H54 (cell line): ENCODE data around the gene ABTB1.

ENCODE experiments used
- DNase-seq: peaks from one replicate; pipeline ENCODE4 v3.0.0; 2011; ENCODE audit warnings: low spot score, mixed read lengths; ENCODE audit not compliant: insufficient read length
- FAIRE-seq: peaks from 3 replicates; lab custom pipeline; 2011; peaks lifted over from hg19 to GRCh38; lab: Jason Lieb, UNC
- POLR2A ChIP-seq: IDR thresholded peaks from 2 replicates; pipeline ENCODE4 v1.6.1; 2011; ENCODE audit warnings: low read depth, mild to moderate bottlenecking, low read length

ABTB1 gene

GRCh38 chr3:127712881-127713771, 40.4 kb downstream of the ABTB1 start:
- TF ChIP-seq POLR2A, result no peak

DNA sequence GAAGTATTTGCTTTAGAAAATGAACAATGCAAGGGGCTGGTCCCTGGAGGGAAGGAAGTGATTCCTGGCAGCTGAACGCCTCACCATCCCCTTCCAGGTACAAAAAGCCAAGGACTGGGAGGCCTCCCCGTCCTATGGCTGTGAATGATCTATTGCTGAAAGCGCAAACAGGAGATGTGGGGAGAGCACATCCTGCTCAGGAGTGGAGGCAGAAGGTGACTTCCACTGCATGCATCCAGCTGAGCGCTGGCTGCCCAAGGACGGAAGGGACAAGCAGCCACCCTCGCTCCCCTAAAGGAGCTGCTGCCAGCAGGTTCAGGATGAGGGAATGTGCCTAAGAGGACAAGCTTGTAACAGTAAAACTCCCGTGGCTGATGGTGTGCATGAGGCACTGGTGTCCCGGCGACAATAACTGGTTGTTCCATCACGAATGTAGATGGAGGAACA, 41.4 kb downstream of the ABTB1 start:
- no peak for TF ChIP-seq POLR2A
- no peak for FAIRE-seq
- DNase-seq, result no peak

More at GRCh38 chr3:127712881-127713771, 40.4 kb downstream of the ABTB1 start:
- DNase-seq (no peak), FAIRE-seq (no peak)

- DNase-seq (no peak), FAIRE-seq (no peak)
- no peak for TF ChIP-seq POLR2A
These were observed 42.1 kb downstream of the ABTB1 start for GRCh38 chr3:127714866-127715265.

DNA sequence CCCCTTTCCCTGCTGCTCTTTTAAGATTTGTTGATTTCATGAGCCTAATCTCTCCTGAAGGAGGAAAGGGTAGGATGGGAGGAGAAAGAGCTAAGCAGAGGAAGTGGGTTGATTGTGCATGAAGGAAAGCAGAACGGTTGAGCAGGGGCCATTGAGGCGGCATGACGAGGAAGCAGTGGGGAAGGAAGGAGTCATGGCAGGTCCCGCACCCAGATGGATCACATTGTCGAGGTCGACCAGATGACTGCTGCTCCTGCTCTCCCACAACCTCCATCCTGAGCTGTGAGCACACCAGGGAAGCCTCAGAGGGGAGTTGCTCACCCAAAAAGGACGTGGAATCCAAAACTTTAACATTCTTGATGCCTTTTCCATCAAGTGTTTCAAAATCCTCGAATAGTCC, 42.8 kb downstream of the ABTB1 start:
- DNase-seq (no peak), FAIRE-seq (no peak)
- no peak for TF ChIP-seq POLR2A

DNA sequence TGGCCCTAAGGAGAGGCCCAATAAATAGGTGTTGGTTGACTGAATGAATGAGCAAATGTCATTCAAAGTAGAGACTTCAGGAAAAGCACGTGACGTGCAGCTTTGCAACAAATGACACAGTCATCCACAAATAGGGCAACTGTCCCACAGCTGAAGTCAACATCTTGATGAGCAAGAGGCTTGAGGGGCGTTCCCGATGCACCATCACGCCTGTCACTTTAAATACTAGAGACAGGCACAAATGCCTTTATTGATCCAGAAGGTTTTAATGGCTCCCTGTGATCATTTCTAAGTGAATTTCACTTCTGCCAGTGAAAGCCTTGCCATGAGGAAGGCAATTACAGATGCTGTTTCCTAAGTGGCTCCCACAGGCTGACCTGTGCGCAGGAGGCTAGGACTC, 43.6 kb downstream of the ABTB1 start:
- FAIRE-seq, result no peak
- no peak for TF ChIP-seq POLR2A
- DNase-seq, result no peak

DNA sequence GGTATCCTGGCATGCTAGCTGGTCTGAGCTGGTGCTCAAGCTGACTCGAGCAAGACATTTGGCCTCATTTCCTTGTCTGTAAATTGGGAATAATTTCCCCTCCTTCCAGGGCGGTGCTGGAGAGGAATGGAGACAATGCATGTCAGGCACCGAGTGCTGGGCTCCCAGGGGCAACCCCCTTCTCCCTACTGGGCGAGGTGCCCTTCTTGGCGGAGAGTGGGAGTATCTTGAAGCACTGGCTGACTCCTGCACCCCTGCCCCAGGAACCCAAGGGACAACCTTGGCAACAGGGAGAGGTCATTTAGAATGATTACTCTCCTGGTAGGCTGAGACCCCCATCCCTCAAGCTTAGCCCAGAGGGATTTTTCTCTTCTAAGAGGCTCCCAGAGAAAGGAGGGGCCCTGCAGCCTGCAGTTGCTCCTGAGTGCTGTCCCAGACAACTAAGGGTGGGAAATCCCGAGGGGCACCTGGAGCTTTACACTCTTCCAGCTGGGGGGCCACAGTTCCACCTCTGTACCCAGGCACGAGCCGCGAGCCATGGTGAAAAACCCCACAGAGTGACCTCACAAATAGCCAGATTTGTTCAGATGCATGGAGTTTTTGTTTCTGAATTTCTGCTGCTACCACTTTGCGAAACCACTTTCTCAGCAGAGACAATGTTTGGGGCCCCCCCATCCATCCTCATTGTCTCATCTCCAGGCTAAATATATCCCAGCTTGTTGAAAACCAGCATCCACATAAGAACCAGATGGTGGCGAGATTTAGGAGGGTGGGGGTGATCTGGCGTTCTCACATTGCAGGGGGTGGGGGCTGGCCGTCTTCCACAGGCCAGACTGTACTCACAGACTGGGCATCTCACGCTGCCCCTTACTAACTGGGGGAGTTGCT, 44.8 kb downstream of the ABTB1 start:
- no peak for DNase-seq
- no peak for FAIRE-seq

GRCh38 chr3:127718245-127718915, 45.6 kb downstream of the ABTB1 start:
- no peak for DNase-seq
- no peak for FAIRE-seq
- TF ChIP-seq POLR2A, result no peak

More for the DNA sequence above, 44.8 kb downstream of the ABTB1 start:
- TF ChIP-seq POLR2A, result no peak

DNA sequence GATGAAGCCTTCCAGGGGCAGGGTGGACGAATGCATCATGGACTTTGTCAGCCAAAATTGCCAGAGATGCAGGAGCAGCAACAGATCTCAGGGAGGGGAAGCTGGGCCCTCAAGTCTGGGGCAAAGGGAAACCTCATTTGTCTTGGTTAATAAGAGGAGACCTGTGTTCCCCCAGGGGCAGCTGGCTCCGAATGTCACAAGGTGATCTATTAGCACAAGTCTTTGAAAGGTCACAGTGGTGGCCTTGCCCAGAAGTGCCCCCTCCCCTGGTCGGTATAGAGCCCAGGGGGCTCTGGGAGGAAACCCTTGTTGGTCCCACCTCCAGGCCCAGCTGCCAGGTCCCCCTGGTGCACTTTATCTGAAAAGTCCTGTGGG, 46.2 kb downstream of the ABTB1 start:
- FAIRE-seq (no peak), DNase-seq (no peak)
- TF ChIP-seq POLR2A, result no peak

DNA sequence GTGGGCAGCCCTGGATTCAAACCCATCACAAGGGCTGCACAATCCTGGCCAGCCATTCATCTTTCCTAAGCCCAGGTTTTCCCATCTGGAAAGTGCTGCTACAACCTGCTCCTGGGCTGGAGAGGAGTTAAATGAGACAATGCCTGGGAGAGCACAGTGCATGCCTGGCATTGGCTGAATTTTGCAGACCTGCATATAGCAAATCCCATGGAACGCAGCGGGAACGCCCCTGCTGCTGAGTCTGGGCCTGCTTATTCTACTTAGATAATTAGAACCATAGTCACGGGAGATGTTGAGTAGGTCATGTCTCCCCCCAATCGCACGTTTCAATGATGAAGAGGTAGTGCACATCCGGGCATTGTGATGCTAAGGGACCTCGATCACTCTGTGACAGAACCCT, 46.6 kb downstream of the ABTB1 start:
- TF ChIP-seq POLR2A, result no peak
- FAIRE-seq, result no peak

DNA sequence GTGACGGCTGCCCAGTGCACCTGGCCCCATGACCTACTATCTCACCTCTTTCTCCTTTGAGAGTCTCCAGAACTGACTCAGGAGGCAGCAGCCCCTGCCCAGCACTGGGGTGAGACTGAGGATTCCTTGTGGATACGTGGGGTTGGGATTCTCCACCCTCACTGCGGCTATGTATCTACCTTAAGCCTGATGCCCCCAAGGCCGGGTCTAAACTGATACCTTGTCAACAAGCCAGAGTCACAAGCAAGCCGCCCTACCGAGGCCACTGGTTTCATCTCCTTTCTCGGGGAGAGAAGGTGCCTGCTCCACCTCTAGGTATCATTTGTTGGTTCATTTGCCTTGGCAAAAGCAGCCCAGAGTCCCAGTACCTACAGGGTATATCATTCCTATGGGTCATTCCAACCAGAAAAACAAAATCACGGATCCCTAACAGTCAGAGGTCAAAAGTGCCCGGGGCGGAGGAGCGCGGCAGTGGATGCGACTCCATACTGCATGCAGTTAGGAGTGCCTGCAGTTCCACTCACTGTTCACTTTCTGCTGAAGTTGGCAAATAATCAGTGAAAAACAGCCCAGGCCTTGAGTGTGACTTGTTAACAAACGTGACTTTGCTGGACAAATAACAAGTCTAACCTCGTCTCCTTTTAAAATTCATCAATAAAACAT, 47.5 kb downstream of the ABTB1 start:
- DNase-seq (no peak), FAIRE-seq (no peak)

More for the DNA sequence above, 46.6 kb downstream of the ABTB1 start:
- DNase-seq, result no peak

GRCh38 chr3:127720985-127721935, 48.5 kb downstream of the ABTB1 start:
- DNase-seq (no peak), FAIRE-seq (no peak)
- TF ChIP-seq POLR2A, result no peak

More for the DNA sequence above, 47.5 kb downstream of the ABTB1 start:
- TF ChIP-seq POLR2A, result no peak
